NT2/D1 (cell line): ENCODE measurements around the gene ARHGEF4.

Experiments
- SUZ12 ChIP-seq: IDR thresholded peaks from 2 replicates; pipeline ENCODE4 v1.6.1; 2011; ENCODE audit not compliant: insufficient read length, insufficient read depth; ENCODE audit errors: extremely low read depth
- YY1 ChIP-seq: IDR thresholded peaks from 2 replicates; pipeline ENCODE4 v1.6.1; 2011; ENCODE audit not compliant: insufficient read length, insufficient read depth
- ZNF274 ChIP-seq: IDR thresholded peaks from 2 replicates; pipeline ENCODE4 v1.6.1; 2011; ENCODE audit warnings: mild to moderate bottlenecking, low read depth, low read length

DNA sequence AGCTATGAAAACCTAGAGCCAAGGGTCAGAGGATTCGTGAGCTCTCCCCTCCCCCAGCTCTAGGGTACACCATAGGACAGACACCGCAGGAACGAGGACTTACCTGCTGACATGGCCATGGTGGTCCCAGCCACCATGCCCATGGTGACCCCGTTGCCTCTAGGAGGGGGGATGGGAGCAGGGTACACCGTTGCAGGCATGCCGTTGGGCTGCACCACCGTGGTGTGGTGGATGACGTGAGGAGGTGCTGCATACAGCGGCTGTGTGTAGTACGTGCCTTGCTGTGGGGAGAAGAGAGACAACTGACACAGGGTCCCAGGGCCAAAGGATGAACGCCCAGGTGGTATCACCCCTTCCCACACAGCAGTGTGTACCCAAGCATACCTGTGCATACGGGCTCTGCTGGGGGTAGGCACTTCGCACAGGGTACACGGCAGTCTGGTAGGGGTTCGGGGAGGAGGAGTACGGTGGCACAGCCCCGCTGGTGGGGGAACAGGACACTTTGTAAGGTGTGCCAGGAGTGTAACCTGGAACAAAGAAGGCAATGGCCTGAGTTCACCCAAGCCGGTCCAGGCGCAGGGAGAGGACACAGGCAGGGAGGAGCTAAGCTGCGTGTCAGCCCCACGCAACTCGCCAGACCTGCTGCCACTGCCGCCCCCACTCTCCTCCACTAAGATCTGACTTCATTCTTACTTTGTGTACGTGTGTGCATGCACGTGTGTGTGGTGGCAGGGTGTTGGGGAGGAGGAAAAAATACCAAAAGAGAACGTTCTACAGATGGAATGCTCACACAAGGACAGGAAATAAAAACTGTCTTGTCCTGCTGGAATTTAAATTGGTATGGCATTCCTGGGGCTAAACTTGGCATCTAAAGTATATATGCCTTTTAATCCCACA is 218.7 kb downstream of the ARHGEF4 start:
- TF ChIP-seq YY1 (no peak), ZNF274 (no peak), SUZ12 (no peak)
